GM12878 (cell line): ENCODE measurements around the gene GCH1. TPM values are rescaled to one million over a fixed set of nuclear protein-coding genes. Genes with fewer than 3 reads are reported as not detected.

Experiments used
- ATAC-seq: fragments of 200-7000 bp; cut with Tn5 transposase; 3 replicates; pipeline ENCODE4 v1.9.1; 2020; ENCODE audit warnings: mild to moderate bottlenecking, moderate library complexity
- BruUV-seq: library from RNA; stranded (reverse); fragments of 400-500 nt; replicated peaks from 2 replicates; lab custom pipeline; 2021; lab: Mats Ljungman, UMichigan
- CTCF ChIA-PET: fragments of 300-600 bp; sonication (Branson Sonifier 250); formaldehyde crosslinking; extraction: SDS; loops from one replicate; lab custom pipeline; 2021; ENCODE audit warnings: inconsistent platforms; lab: Yijun Ruan, JAX
- POLR2A ChIA-PET: fragments of 350-600 bp; formaldehyde crosslinking; extraction: SDS; loops from one replicate; lab custom pipeline; 2021; ENCODE audit warnings: inconsistent platforms; lab: Charles Lee
- RAD21 ChIA-PET: fragments of 300-600 bp; sonication (Branson Sonifier 250); formaldehyde crosslinking; loops from one replicate; lab custom pipeline; 2023; ENCODE audit warnings: antibody characterized with exemption; ENCODE audit not compliant: unreplicated experiment; lab: Charles Lee
- SMC1A ChIA-PET: fragments of 300-600 bp; sonication (Branson Sonifier 250); formaldehyde crosslinking; loops from one replicate; lab custom pipeline; 2023; ENCODE audit not compliant: unreplicated experiment, uncharacterized antibody; lab: Charles Lee
- DNase-seq: peaks from one replicate; pipeline ENCODE4 v3.0.0-alpha.2; 2011; ENCODE audit warnings: low read depth, low spot score
- FAIRE-seq: peaks from 3 replicates; lab custom pipeline; 2011; peaks lifted over from hg19 to GRCh38; lab: Jason Lieb, UNC
- H2AFZ ChIP-seq: 2 replicates; pipeline ENCODE4 v1.6.0; 2011; ENCODE audit warnings: low read depth, low read length, control low read depth; ENCODE audit not compliant: control insufficient read depth
- H3K27ac ChIP-seq: 2 replicates; pipeline ENCODE4 v1.5.1; 2011; ENCODE audit warnings: control low read depth; ENCODE audit not compliant: control insufficient read depth, insufficient read depth
- H3K27me3 ChIP-seq, 2 experiments: replicated peaks in 1 of 2; 2 replicates each; pipeline versions ENCODE4 v1.6.0 to v1.6.1; 2011; ENCODE audit warnings: low read length in 1 of 2; ENCODE audit not compliant: control insufficient read depth in 2 of 2, insufficient read depth in 2 of 2
- H3K36me3 ChIP-seq, 2 experiments: 2 replicates each; pipeline ENCODE4 v1.5.1; 2011; ENCODE audit warnings: low read length in 1 of 2; ENCODE audit not compliant: control insufficient read depth in 2 of 2, insufficient read depth in 2 of 2
- H3K4me1 ChIP-seq: 2 replicates; pipeline ENCODE4 v1.6.1; 2011; ENCODE audit warnings: mild to moderate bottlenecking, low read length, moderate library complexity, mixed read lengths; ENCODE audit not compliant: control insufficient read depth, insufficient read depth
- H3K4me2 ChIP-seq: 2 replicates; pipeline ENCODE4 v1.6.0; 2011; ENCODE audit warnings: control low read depth; ENCODE audit not compliant: control insufficient read depth, insufficient read depth
- H3K4me3 ChIP-seq: fragments of 200-600 bp; sonication (generic); 2 replicates; pipeline ENCODE4 v1.5.1; 2016
- H3K79me2 ChIP-seq: 2 replicates; pipeline ENCODE4 v1.6.0; 2011; ENCODE audit warnings: low read length; ENCODE audit not compliant: control insufficient read depth, insufficient read depth
- H3K9ac ChIP-seq: 2 replicates; pipeline ENCODE4 v1.8.0; 2011; ENCODE audit warnings: low read length, control low read depth, mixed read lengths; ENCODE audit not compliant: control insufficient read depth, insufficient read depth
- H3K9me3 ChIP-seq: replicated peaks from 3 replicates; pipeline ENCODE4 v1.5.1; 2011; ENCODE audit warnings: mild to moderate bottlenecking, low read length; ENCODE audit not compliant: control insufficient read depth, insufficient read depth
- H4K20me1 ChIP-seq: 2 replicates; pipeline ENCODE4 v1.6.0; 2011; ENCODE audit not compliant: control insufficient read depth, insufficient read depth
- JUNB ChIP-seq: IDR thresholded peaks from 2 replicates; pipeline ENCODE4 v1.6.1; 2016; ENCODE audit warnings: antibody characterized with exemption, mild to moderate bottlenecking
- NFIC ChIP-seq: IDR thresholded peaks from 2 replicates; pipeline ENCODE4 v1.6.1; 2012; ENCODE audit warnings: low read depth, mild to moderate bottlenecking, inconsistent platforms, low read length, moderate library complexity
- NFYA ChIP-seq: IDR thresholded peaks from 2 replicates; pipeline ENCODE4 v1.6.1; 2011; ENCODE audit warnings: low read depth, mild to moderate bottlenecking, low read length, improper control_type of control experiment, borderline replicate concordance
- RELA ChIP-seq: fragments of 450-650 bp; IDR thresholded peaks from 2 replicates; pipeline ENCODE4 v1.8.0; 2014; ENCODE audit warnings: borderline replicate concordance; ENCODE audit not compliant: partially characterized antibody
- WGBS: methylation state at CpG from one replicate; pipeline ENCODE4 v1.1.6; 2016; ENCODE audit warnings: low lambda C conversion rate; ENCODE audit not compliant: insufficient replicate concordance, insufficient coverage; ENCODE audit errors: missing lambda C conversion rate; 5-methylcytosine and 5-hydroxymethylcytosine counted together
- in situ Hi-C: fragments of 300-500 bp; cut with MboI; formaldehyde crosslinking; loops from 9 replicates; pipeline ENCODE4 v1.14.3; 2018; ENCODE audit warnings: mixed read lengths
- intact Hi-C: fragments of 100-400 bp; cut with micrococcal nuclease; formaldehyde crosslinking; loops from one replicate; pipeline ENCODE4 v1.14.2; 2022; ENCODE audit not compliant: unreplicated experiment
- polyA plus RNA-seq, 11 experiments: library from polyadenylated mRNA; depleted of rRNA in 4 of 11; unstranded in 6 of 11; stranded (reverse) in 5 of 11; fragments of >200 nt; fragmentation: Nextera tagmentation in 4 of 11; fragmentation: Illumina TruSeq in 1 of 11; extraction: Ambion mirVana in 4 of 11; extraction: Trizol in 1 of 11; gene quantifications; 1 replicate in 1 of 11; 2 replicates in 10 of 11; pipeline versions ENCODE4 v1.2.1 to v1.2.3, GENCODE V29; 2011 to 2016; ENCODE audit warnings: inconsistent platforms in 2 of 11, missing spikeins in 2 of 11, low read depth in 1 of 11
- total RNA-seq, 4 experiments: library from RNA; depleted of rRNA in 3 of 4; stranded (reverse); fragments of >200 nt in 3 of 4; fragmentation: Illumina TruSeq in 1 of 4; extraction: Trizol in 1 of 4; gene quantifications; 2 replicates each; pipeline versions ENCODE4 v1.2.1 to v1.2.3, GENCODE V29; 2013 to 2021
- TF ChIP-seq, protein P1 (sequence below): IDR thresholded peaks from 2 replicates; pipeline ENCODE4 v1.6.1; 2012; ENCODE audit warnings: low read depth, low read length, improper control_type of control experiment

GCH1 gene
- total and polyA plus RNA-seq, 10 of the 15 experiments (the other 5 are each of a cell fraction or from before 2014, with no cell fraction given) = 25.1 to 37.0 (median 33.8) TPM

GRCh38 chr14:54889919-54890318 is 12.7 kb downstream of the GCH1 start:
- no peaks in the 10 kb centered on the region for H3K27me3 ChIP-seq
- no peaks in the 10 kb centered on the region for H4K20me1 ChIP-seq
- no peak overlapping the region for H3K4me2 ChIP-seq
- FAIRE-seq (no peak), DNase-seq (no peak), ATAC-seq (peak; percentile 52)
- H3K4me1 ChIP-seq = peaks cover 28% of the 10 kb centered on the region
- intact Hi-C loops = loop anchor here (1.0 to 5.0 kb wide), 3 partner anchors 8 to 323 kb away; partner anchors contain the start of gene SAMD4A
- H3K27ac ChIP-seq = peak overlapping the region; percentile 56
- H3K9me3 ChIP-seq = no peaks in the 10 kb centered on the region
- CTCF ChIA-PET = interaction anchor here (1.2 to 3.2 kb wide), 4 partner anchors 9 to 14 kb away, joined by 7 to 11 read pairs (median 9); partner anchors contain the start of gene GCH1
- RAD21 ChIA-PET = interaction anchor here (1.3 kb wide), 1 partner anchor 8 kb away, joined by 7 read pairs; no protein-coding TSS in a partner anchor
- TF ChIP-seq JUNB (peak; percentile 40; the same call in 1 of the 2 replicates), NFIC (no peak), NFYA (no peak), RELA (no peak)
- TF ChIP-seq, protein P1, sequence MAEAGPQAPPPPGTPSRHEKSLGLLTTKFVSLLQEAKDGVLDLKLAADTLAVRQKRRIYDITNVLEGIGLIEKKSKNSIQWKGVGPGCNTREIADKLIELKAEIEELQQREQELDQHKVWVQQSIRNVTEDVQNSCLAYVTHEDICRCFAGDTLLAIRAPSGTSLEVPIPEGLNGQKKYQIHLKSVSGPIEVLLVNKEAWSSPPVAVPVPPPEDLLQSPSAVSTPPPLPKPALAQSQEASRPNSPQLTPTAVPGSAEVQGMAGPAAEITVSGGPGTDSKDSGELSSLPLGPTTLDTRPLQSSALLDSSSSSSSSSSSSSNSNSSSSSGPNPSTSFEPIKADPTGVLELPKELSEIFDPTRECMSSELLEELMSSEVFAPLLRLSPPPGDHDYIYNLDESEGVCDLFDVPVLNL = no peak
- H3K9ac ChIP-seq = no peak overlapping the region
- in situ Hi-C loops = no loop called here
- H3K79me2 ChIP-seq = peaks cover 34% of the 10 kb centered on the region
- POLR2A ChIA-PET = interaction anchor here (1.7 kb wide), 1 partner anchor 8 kb away, joined by 9 read pairs; no protein-coding TSS in a partner anchor
- BruUV-seq = no TSS peak
- WGBS = 85% methylated on average over 8 of the region's 8 CpGs
- no peak overlapping the region for H3K4me3 ChIP-seq
- no peak overlapping the region for H2AFZ ChIP-seq
- SMC1A ChIA-PET = interaction anchor here (0.8 to 4.0 kb wide), 4 partner anchors 8 to 36 kb away, joined by 3 to 35 read pairs (median 4); no protein-coding TSS in a partner anchor
- no peaks in the 10 kb centered on the region; a peak in 2 of 4 replicates for H3K36me3 ChIP-seq
